A549 (cell line): ENCODE measurements around the gene ZNF273. TPM values are rescaled to one million over a fixed set of nuclear protein-coding genes. Genes with fewer than 3 reads are reported as not detected.
A peak's percentile ranks its signal among the peaks of the same experiment; 100 is the strongest.
"Not testable (repeated sequence)": the region's sequence is repeated elsewhere in the genome, so short reads cannot be mapped to it uniquely, and the experiment has no call there.

Experiments
- ATAC-seq, 2 experiments: fragments of 200-7000 bp in 1 of 2; fragments of >200 bp in 1 of 2; cut with Nextera tagmentation in 1 of 2; cut with Tn5 transposase in 1 of 2; 3 replicates each; pipeline versions ENCODE4 v1.8.0 to v1.9.1; 2018 to 2020; ENCODE audit warnings: mild to moderate bottlenecking in 1 of 2, moderate library complexity in 1 of 2
- CTCF ChIA-PET: fragments of 300-600 bp; sonication (Branson Sonifier 250); formaldehyde crosslinking; extraction: SDS; loops from one replicate; lab custom pipeline; 2021; ENCODE audit warnings: antibody characterized with exemption, inconsistent platforms; lab: Yijun Ruan, JAX
- POLR2A ChIA-PET: fragments of 350-600 bp; formaldehyde crosslinking; extraction: SDS; loops from one replicate; lab custom pipeline; 2021; ENCODE audit warnings: antibody characterized with exemption, inconsistent platforms; lab: Yijun Ruan, JAX
- DNase-seq, 2 experiments: peaks; one replicate each; pipeline versions ENCODE4 v3.0.0 to v3.0.0-alpha.2; 2011 to 2016; ENCODE audit warnings: low read depth in 1 of 2, low spot score in 1 of 2
- FAIRE-seq: peaks from 2 replicates; lab custom pipeline; 2011; peaks lifted over from hg19 to GRCh38; lab: Jason Lieb, UNC
- H3K27ac ChIP-seq, 2 experiments: fragments of >200 bp; sonication (Bioruptor Twin); formaldehyde crosslinking; 3 replicates each; pipeline ENCODE4 v1.5.1; 2016 to 2017
- H3K4me1 ChIP-seq: fragments of >200 bp; sonication (Bioruptor Twin); formaldehyde crosslinking; 3 replicates; pipeline ENCODE4 v1.6.1; 2016
- H3K4me2 ChIP-seq: fragments of >200 bp; sonication (Bioruptor Twin); formaldehyde crosslinking; 3 replicates; pipeline ENCODE4 v1.6.1; 2016
- H3K4me3 ChIP-seq: fragments of >200 bp; sonication (Bioruptor Twin); formaldehyde crosslinking; 3 replicates; pipeline ENCODE4 v1.5.1; 2016
- H3K9me3 ChIP-seq: fragments of >200 bp; sonication (Bioruptor Twin); formaldehyde crosslinking; 3 replicates; pipeline ENCODE4 v1.6.1; 2016
- CBX2 ChIP-seq: fragments of 200-600 bp; sonication (generic); IDR thresholded peaks from 2 replicates; pipeline ENCODE4 v1.6.1; 2016; ENCODE audit warnings: low read depth, mild to moderate bottlenecking, borderline replicate concordance
- CTCF ChIP-seq: fragments of >200 bp; sonication (Bioruptor Twin); formaldehyde crosslinking; IDR thresholded peaks from 3 replicates; pipeline ENCODE4 v1.5.1; 2016
- ELK1 ChIP-seq: fragments of 150-350 bp; IDR thresholded peaks from 2 replicates; pipeline ENCODE4 v1.6.1; 2014; ENCODE audit warnings: low read depth, mild to moderate bottlenecking, low read length
- ESRRA ChIP-seq: fragments of 150-350 bp; IDR thresholded peaks from 2 replicates; pipeline ENCODE4 v1.6.1; 2014; ENCODE audit warnings: mild to moderate bottlenecking, low read length, borderline replicate concordance
- FOXS1 ChIP-seq: fragments of 250-450 bp; sonication (Bioruptor Pico); IDR thresholded peaks from 2 replicates; pipeline ENCODE4 v1.5.0; 2020; ENCODE audit warnings: mild to moderate bottlenecking, moderate library complexity
- HDAC2 ChIP-seq: fragments of 200-600 bp; sonication (generic); IDR thresholded peaks from 2 replicates; pipeline ENCODE4 v1.6.1; 2016
- HOXA7 ChIP-seq: fragments of 250-450 bp; sonication (Bioruptor Pico); IDR thresholded peaks from 2 replicates; pipeline ENCODE4 v1.5.0; 2020; ENCODE audit warnings: mild to moderate bottlenecking, moderate library complexity
- HOXB13 ChIP-seq: fragments of 250-450 bp; sonication (Bioruptor Pico); IDR thresholded peaks from 2 replicates; pipeline ENCODE4 v1.5.0; 2020; ENCODE audit warnings: low read depth, mild to moderate bottlenecking, moderate library complexity
- JUN ChIP-seq, 2 experiments: fragments of >200 bp; sonication (Bioruptor Twin); formaldehyde crosslinking; IDR thresholded peaks; 2 replicates in 1 of 2; 3 replicates in 1 of 2; pipeline ENCODE4 v1.6.1; 2016 to 2017
- JUNB ChIP-seq: fragments of >200 bp; sonication (Bioruptor Twin); formaldehyde crosslinking; IDR thresholded peaks from 2 replicates; pipeline ENCODE4 v1.6.1; 2016
- KDM5A ChIP-seq: fragments of 200-600 bp; sonication (generic); IDR thresholded peaks from 2 replicates; pipeline ENCODE4 v1.6.1; 2016; ENCODE audit warnings: antibody characterized with exemption, mild to moderate bottlenecking
- NR3C1 ChIP-seq: fragments of >200 bp; sonication (Bioruptor Twin); formaldehyde crosslinking; IDR thresholded peaks from 3 replicates; pipeline ENCODE4 v1.6.1; 2017
- PHF8 ChIP-seq: fragments of 200-600 bp; sonication (generic); IDR thresholded peaks from 2 replicates; pipeline ENCODE4 v1.6.1; 2016; ENCODE audit warnings: low read depth, mild to moderate bottlenecking, antibody characterized with exemption, moderate library complexity, borderline replicate concordance
- RAD21 ChIP-seq, 2 experiments: fragments of >200 bp in 1 of 2; sonication (Bioruptor Twin) in 1 of 2; formaldehyde crosslinking in 1 of 2; IDR thresholded peaks in 1 of 2; conservative IDR thresholded peaks in 1 of 2; 2 replicates in 1 of 2; 3 replicates in 1 of 2; pipeline ENCODE4 v1.6.1; 2012 to 2018; ENCODE audit warnings: inconsistent platforms in 1 of 2
- RNF2 ChIP-seq: fragments of 200-600 bp; sonication (generic); IDR thresholded peaks from 2 replicates; pipeline ENCODE4 v1.6.1; 2016; ENCODE audit warnings: low read depth, mild to moderate bottlenecking, antibody characterized with exemption, moderate library complexity, borderline replicate concordance
- SMC3 ChIP-seq: fragments of >200 bp; sonication (Bioruptor Twin); formaldehyde crosslinking; IDR thresholded peaks from 3 replicates; pipeline ENCODE4 v1.6.1; 2018; ENCODE audit warnings: inconsistent platforms
- TP53 ChIP-seq: fragments of 250-450 bp; sonication (Bioruptor Pico); IDR thresholded peaks from 2 replicates; pipeline ENCODE4 v1.5.0; 2021; ENCODE audit warnings: mild to moderate bottlenecking, moderate library complexity
- WGBS: methylation state at CpG from one replicate; pipeline ENCODE4 v1.1.6; 2017; ENCODE audit errors: missing lambda C conversion rate; 5-methylcytosine and 5-hydroxymethylcytosine counted together
- polyA plus RNA-seq, 4 experiments: library from polyadenylated mRNA; depleted of rRNA in 3 of 4; stranded (reverse); fragments of >200 nt; fragmentation: RNase III in 1 of 4; extraction: RNeasy Plus Mini Kit Qiagen cat#74134 plus additional on column Dnase treatment in 1 of 4; gene quantifications; 2 replicates in 3 of 4; 3 replicates in 1 of 4; pipeline ENCODE4 v1.2.3, GENCODE V29; 2011 to 2017

Gene ZNF273
- polyA plus RNA-seq, 2 of the 4 experiments (the other 2 are of a cell fraction) = 3.1 to 5.2 TPM

GRCh38 chr7:64947252-64948000 lies 44.4 kb downstream of the ZNF273 start:
- H3K4me3 ChIP-seq = no peak overlapping the region
- ChIA-PET CTCF (no interaction called here), POLR2A (interaction anchor here (0.6 kb wide), 1 partner anchor 385 kb away, joined by 3 read pairs; no protein-coding TSS in a partner anchor)
- DNase-seq = no peak
- ATAC-seq = no peak
- TF ChIP-seq RNF2 (no peak), JUN (IDR thresholded peaks at IDR 0.05) (no peak), NR3C1 (no peak), TP53 (CRISPR knock-in tag) (no peak), ESRRA (no peak), FOXS1 (CRISPR knock-in tag) (no peak), HOXA7 (CRISPR knock-in tag) (no peak), ELK1 (no peak), CBX2 (no peak), JUNB (no peak), HDAC2 (no peak), KDM5A (no peak), PHF8 (no peak), HOXB13 (CRISPR knock-in tag) (no peak)
- H3K27ac ChIP-seq = no peak overlapping the region
- no peak overlapping the region for H3K4me2 ChIP-seq
- FAIRE-seq = no peak
- H3K9me3 ChIP-seq = peaks cover 14% of the 10 kb centered on the region; the same call in 2 of the 3 replicates
- 28% methylated on average over 12 of the region's 59 CpGs for WGBS
- no peaks in the 10 kb centered on the region for H3K4me1 ChIP-seq

GRCh38 chr7:64948774-64949173 lies 45.7 kb downstream of the ZNF273 start:
- WGBS = 0% methylated on average over 1 of the region's 1 CpG
- FAIRE-seq, POLR2A ChIA-PET: not testable (repeated sequence)

GRCh38 chr7:64950673-64951072 lies 47.6 kb downstream of the ZNF273 start:
- H3K4me2 ChIP-seq, DNase-seq, H3K4me3 ChIP-seq, FAIRE-seq, H3K4me1 ChIP-seq, ATAC-seq, POLR2A ChIA-PET, H3K27ac ChIP-seq: not testable (repeated sequence)
- peaks cover 10% of the 10 kb centered on the region; the same call in 1 of the 3 replicates for H3K9me3 ChIP-seq
- CTCF ChIA-PET = interaction anchor here (1.3 to 1.4 kb wide), 3 partner anchors 11 to 47 kb away, joined by 3 to 8 read pairs (median 4); partner anchors contain the start of gene ZNF273
- 39% methylated on average over 9 of the region's 9 CpGs for WGBS

More at GRCh38 chr7:64948774-64949173, 45.7 kb downstream of the ZNF273 start:
- H3K4me2 ChIP-seq, H3K4me1 ChIP-seq, ATAC-seq, H3K9me3 ChIP-seq, H3K4me3 ChIP-seq, H3K27ac ChIP-seq, DNase-seq: not testable (repeated sequence)
- CTCF ChIA-PET = interaction anchor here (1.5 kb wide), 1 partner anchor 359 kb away, joined by 4 read pairs; no protein-coding TSS in a partner anchor

GRCh38 chr7:64951250-64951848 lies 48.3 kb downstream of the ZNF273 start:
- Histone ChIP-seq H3K4me3 (no peak overlapping the region), H3K4me2 (no peak overlapping the region), H3K27ac (no peak overlapping the region), H3K4me1 (no peaks in the 10 kb centered on the region)
- 0% methylated on average over 1 of the region's 1 CpG for WGBS
- FAIRE-seq = no peak
- TF ChIP-seq RAD21 (conservative IDR thresholded peaks at IDR 0.05 in 1 of 2, IDR thresholded peaks at IDR 0.05 in 1 of 2) (peak in 1 of 2 experiments; percentile 64; a peak in 4 of 5 replicates), KDM5A (no peak), PHF8 (no peak), SMC3 (peak; percentile 34; the same call in 1 of the 3 replicates), CTCF (peak; percentile 49)
- TF ChIP-seq, all 56 proteins: peak for 3
- H3K9me3 ChIP-seq = peaks cover 11% of the 10 kb centered on the region; the same call in 1 of the 3 replicates
- ChIA-PET CTCF (interaction anchor here (1.2 to 1.4 kb wide), 4 partner anchors 11 to 356 kb away, joined by 3 to 8 read pairs (median 4); partner anchors contain the start of gene ZNF273), POLR2A (no interaction called here)
- peak; percentile 3 to 46 for DNase-seq
- ATAC-seq = 0 out of 6 replicates have a peak, but pooled peaks of 1 of the 2 experiments have one; percentile 38
